Measurements from ENCODE around the gene GABRB2. TPM values are rescaled to one million over a fixed set of nuclear protein-coding genes. Genes with fewer than 3 reads are reported as not detected.

The GABRB2 gene
- total RNA-seq, 1 experiment from 2014 or later = not detected

- in situ Hi-C loops (cut with HindIII; ENCODE audit: low pct_unique_long_range_greater_than_20kb, low sequenced_read_pairs) (no loop called here), intact Hi-C loops (cut with micrococcal nuclease; ENCODE audit: unreplicated experiment) (no loop called here)
- ChIA-PET CTCF (no interaction called here), POLR2A (no interaction called here)
- DNase-seq (ENCODE audit: low read depth, low spot score) = no peak
- Histone ChIP-seq H3K27me3 (ENCODE audit: control insufficient read depth, insufficient read depth, low read length) (no peaks in the 10 kb centered on the region), H3K27ac (ENCODE audit: low read length) (no peak overlapping the region), H3K4me3 (ENCODE audit: low read depth in 2 of 2, low read length in 2 of 2) (no peak overlapping the region), H3K4me1 (ENCODE audit: control insufficient read depth, insufficient read depth, low read length) (no peaks in the 10 kb centered on the region), H3K9me3 (ENCODE audit: control insufficient read depth, insufficient read depth, low read depth, low read length) (no peaks in the 10 kb centered on the region), H3K36me3 (ENCODE audit: control insufficient read depth, insufficient read depth, low read length) (no peaks in the 10 kb centered on the region)
- no TSS peak for BruUV-seq (replicated peaks)
- TF ChIP-seq POLR2AphosphoS5 (IDR thresholded peaks at IDR 0.05; ENCODE audit: low read depth, low read length) (no peak), TCF7L2 (IDR thresholded peaks at IDR 0.05; ENCODE audit: low read depth, low read length) (no peak), SIN3A (IDR thresholded peaks at IDR 0.05; ENCODE audit: borderline replicate concordance, insufficient read depth, low read depth, low read length) (no peak)
- TF ChIP-seq, protein P1, sequence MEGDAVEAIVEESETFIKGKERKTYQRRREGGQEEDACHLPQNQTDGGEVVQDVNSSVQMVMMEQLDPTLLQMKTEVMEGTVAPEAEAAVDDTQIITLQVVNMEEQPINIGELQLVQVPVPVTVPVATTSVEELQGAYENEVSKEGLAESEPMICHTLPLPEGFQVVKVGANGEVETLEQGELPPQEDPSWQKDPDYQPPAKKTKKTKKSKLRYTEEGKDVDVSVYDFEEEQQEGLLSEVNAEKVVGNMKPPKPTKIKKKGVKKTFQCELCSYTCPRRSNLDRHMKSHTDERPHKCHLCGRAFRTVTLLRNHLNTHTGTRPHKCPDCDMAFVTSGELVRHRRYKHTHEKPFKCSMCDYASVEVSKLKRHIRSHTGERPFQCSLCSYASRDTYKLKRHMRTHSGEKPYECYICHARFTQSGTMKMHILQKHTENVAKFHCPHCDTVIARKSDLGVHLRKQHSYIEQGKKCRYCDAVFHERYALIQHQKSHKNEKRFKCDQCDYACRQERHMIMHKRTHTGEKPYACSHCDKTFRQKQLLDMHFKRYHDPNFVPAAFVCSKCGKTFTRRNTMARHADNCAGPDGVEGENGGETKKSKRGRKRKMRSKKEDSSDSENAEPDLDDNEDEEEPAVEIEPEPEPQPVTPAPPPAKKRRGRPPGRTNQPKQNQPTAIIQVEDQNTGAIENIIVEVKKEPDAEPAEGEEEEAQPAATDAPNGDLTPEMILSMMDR (IDR thresholded peaks at IDR 0.05) = no peak
- TF ChIP-seq, protein P2, sequence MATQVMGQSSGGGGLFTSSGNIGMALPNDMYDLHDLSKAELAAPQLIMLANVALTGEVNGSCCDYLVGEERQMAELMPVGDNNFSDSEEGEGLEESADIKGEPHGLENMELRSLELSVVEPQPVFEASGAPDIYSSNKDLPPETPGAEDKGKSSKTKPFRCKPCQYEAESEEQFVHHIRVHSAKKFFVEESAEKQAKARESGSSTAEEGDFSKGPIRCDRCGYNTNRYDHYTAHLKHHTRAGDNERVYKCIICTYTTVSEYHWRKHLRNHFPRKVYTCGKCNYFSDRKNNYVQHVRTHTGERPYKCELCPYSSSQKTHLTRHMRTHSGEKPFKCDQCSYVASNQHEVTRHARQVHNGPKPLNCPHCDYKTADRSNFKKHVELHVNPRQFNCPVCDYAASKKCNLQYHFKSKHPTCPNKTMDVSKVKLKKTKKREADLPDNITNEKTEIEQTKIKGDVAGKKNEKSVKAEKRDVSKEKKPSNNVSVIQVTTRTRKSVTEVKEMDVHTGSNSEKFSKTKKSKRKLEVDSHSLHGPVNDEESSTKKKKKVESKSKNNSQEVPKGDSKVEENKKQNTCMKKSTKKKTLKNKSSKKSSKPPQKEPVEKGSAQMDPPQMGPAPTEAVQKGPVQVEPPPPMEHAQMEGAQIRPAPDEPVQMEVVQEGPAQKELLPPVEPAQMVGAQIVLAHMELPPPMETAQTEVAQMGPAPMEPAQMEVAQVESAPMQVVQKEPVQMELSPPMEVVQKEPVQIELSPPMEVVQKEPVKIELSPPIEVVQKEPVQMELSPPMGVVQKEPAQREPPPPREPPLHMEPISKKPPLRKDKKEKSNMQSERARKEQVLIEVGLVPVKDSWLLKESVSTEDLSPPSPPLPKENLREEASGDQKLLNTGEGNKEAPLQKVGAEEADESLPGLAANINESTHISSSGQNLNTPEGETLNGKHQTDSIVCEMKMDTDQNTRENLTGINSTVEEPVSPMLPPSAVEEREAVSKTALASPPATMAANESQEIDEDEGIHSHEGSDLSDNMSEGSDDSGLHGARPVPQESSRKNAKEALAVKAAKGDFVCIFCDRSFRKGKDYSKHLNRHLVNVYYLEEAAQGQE (IDR thresholded peaks at IDR 0.05; ENCODE audit: insufficient read depth in 1 of 2, low read depth in 2 of 2, low read length in 1 of 2) = no peak
- ATAC-seq = no peak
Measured at GRCh38 chr5:161391016-161391415, 155.5 kb downstream of the GABRB2 start.

- CTCF ChIA-PET = no interaction called here
- TF ChIP-seq, protein P1 (IDR thresholded peaks at IDR 0.05) = no peak
- TF ChIP-seq TCF7L2 (IDR thresholded peaks at IDR 0.05; ENCODE audit: low read depth, low read length) (no peak), POLR2AphosphoS5 (IDR thresholded peaks at IDR 0.05; ENCODE audit: low read depth, low read length) (no peak), SIN3A (IDR thresholded peaks at IDR 0.05; ENCODE audit: borderline replicate concordance, insufficient read depth, low read depth, low read length) (no peak)
- TF ChIP-seq, protein P2 (IDR thresholded peaks at IDR 0.05; ENCODE audit: insufficient read depth in 1 of 2, low read depth in 2 of 2, low read length in 1 of 2) = no peak
- no peak for ATAC-seq
- H3K27me3 ChIP-seq (ENCODE audit: control insufficient read depth, insufficient read depth, low read length) = no peaks in the 10 kb centered on the region
- in situ Hi-C loops (cut with HindIII; ENCODE audit: low pct_unique_long_range_greater_than_20kb, low sequenced_read_pairs) (no loop called here), intact Hi-C loops (cut with micrococcal nuclease; ENCODE audit: unreplicated experiment) (no loop called here)
- no peak overlapping the region for H3K4me3 ChIP-seq (ENCODE audit: low read depth in 2 of 2, low read length in 2 of 2)
- no peaks in the 10 kb centered on the region for H3K36me3 ChIP-seq (ENCODE audit: control insufficient read depth, insufficient read depth, low read length)
- POLR2A ChIA-PET = no interaction called here
- DNase-seq (ENCODE audit: low read depth, low spot score) = no peak
- BruUV-seq (replicated peaks) = no TSS peak
- no peaks in the 10 kb centered on the region for H3K9me3 ChIP-seq (ENCODE audit: control insufficient read depth, insufficient read depth, low read depth, low read length)
- H3K27ac ChIP-seq (ENCODE audit: low read length) = no peak overlapping the region
- no peaks in the 10 kb centered on the region for H3K4me1 ChIP-seq (ENCODE audit: control insufficient read depth, insufficient read depth, low read length)
Measured at GRCh38 chr5:161387121-161387520, 159.4 kb downstream of the GABRB2 start.

All from Panc1 (cell line).